GM12878 (cell line): ENCODE results near the gene KBTBD8. TPM values are rescaled to one million over a fixed set of nuclear protein-coding genes. Genes with fewer than 3 reads are reported as not detected.

Source experiments
- CEBPZ ChIP-seq: fragments of 150-350 bp; IDR thresholded peaks from 2 replicates; pipeline ENCODE4 v1.6.1; 2016; ENCODE audit warnings: low read depth, low read length
- EED ChIP-seq: sonication (generic); IDR thresholded peaks from 2 replicates; pipeline ENCODE4 v1.6.1; 2016; ENCODE audit warnings: antibody characterized with exemption, low read depth
- HCFC1 ChIP-seq: fragments of 150-350 bp; IDR thresholded peaks from 2 replicates; pipeline ENCODE4 v1.6.1; 2014; ENCODE audit warnings: low read length
- HDGF ChIP-seq: fragments of 450-650 bp; IDR thresholded peaks from 2 replicates; pipeline ENCODE4 v1.6.1; 2016; ENCODE audit warnings: antibody characterized with exemption
- PAX5 ChIP-seq: IDR thresholded peaks from 2 replicates; pipeline ENCODE4 v1.6.1; 2011; ENCODE audit warnings: low read depth, low read length, borderline replicate concordance
- PBX3 ChIP-seq: IDR thresholded peaks from 2 replicates; pipeline ENCODE4 v1.6.1; 2011; ENCODE audit warnings: mild to moderate bottlenecking, low read depth, low read length, moderate library complexity; ENCODE audit not compliant: insufficient replicate concordance
- PML ChIP-seq: IDR thresholded peaks from 2 replicates; pipeline ENCODE4 v1.6.1; 2012; ENCODE audit warnings: low read length, inconsistent platforms
- RAD21 ChIP-seq: IDR thresholded peaks from 2 replicates; pipeline ENCODE4 v1.6.1; 2011; ENCODE audit warnings: mild to moderate bottlenecking, low read depth, low read length, moderate library complexity; ENCODE audit not compliant: insufficient read depth
- SMAD1 ChIP-seq: fragments of 450-650 bp; IDR thresholded peaks from 2 replicates; pipeline ENCODE4 v1.6.1; 2018; ENCODE audit warnings: mild to moderate bottlenecking, low read depth; ENCODE audit not compliant: partially characterized antibody
- STAT3 ChIP-seq: IDR thresholded peaks from 2 replicates; pipeline ENCODE4 v1.6.1; 2011; ENCODE audit warnings: low read depth, low read length, improper control_type of control experiment
- ZBTB11 ChIP-seq: fragments of 450-650 bp; formaldehyde crosslinking; IDR thresholded peaks from 2 replicates; pipeline ENCODE4 v1.5.0; 2022; ENCODE audit warnings: mild to moderate bottlenecking, missing genetic modification characterization
- polyA plus RNA-seq, 11 experiments: library from polyadenylated mRNA; depleted of rRNA in 4 of 11; unstranded in 6 of 11; stranded (reverse) in 5 of 11; fragments of >200 nt; fragmentation: Nextera tagmentation in 4 of 11; fragmentation: Illumina TruSeq in 1 of 11; extraction: Ambion mirVana in 4 of 11; extraction: Trizol in 1 of 11; gene quantifications; 1 replicate in 1 of 11; 2 replicates in 10 of 11; pipeline versions ENCODE4 v1.2.1 to v1.2.3, GENCODE V29; 2011 to 2016; ENCODE audit warnings: inconsistent platforms in 2 of 11, missing spikeins in 2 of 11, low read depth in 1 of 11
- total RNA-seq, 4 experiments: library from RNA; depleted of rRNA in 3 of 4; stranded (reverse); fragments of >200 nt in 3 of 4; fragmentation: Illumina TruSeq in 1 of 4; extraction: Trizol in 1 of 4; gene quantifications; 2 replicates each; pipeline versions ENCODE4 v1.2.1 to v1.2.3, GENCODE V29; 2013 to 2021
- TF ChIP-seq, protein P1 (sequence below): fragments of 450-650 bp; IDR thresholded peaks from 2 replicates; pipeline ENCODE4 v1.6.1; 2017; ENCODE audit warnings: mild to moderate bottlenecking, low read depth, inconsistent platforms; ENCODE audit not compliant: poor library complexity, severe bottlenecking

Gene KBTBD8
- total and polyA plus RNA-seq, 10 of the 15 experiments (the other 5 are each of a cell fraction or from before 2014, with no cell fraction given) = 8.5 to 44.4 (median 19.3) TPM

DNA sequence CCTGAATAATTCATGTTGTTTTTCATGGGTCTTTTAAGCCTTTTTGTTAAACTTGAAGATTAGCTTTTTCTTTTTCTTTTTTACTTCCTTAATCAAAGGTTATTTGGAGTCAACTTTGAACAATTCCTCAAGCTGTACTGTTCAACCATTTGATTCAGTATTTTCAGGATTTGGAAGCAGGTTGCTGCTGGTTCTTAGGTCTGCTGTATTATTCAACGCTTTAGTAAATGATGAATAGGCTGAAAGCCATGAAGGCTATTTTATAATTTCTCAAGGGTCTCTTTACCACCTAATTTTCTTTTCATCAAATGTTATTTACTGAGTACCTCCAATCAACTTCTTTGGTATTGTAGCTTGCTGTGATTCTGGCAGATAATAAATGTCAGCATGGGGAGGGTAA lies 45.8 kb upstream of the KBTBD8 start (continued):
- TF ChIP-seq STAT3 (no peak), PML (no peak), ZBTB11 (CRISPR knock-in tag) (no peak), RAD21 (no peak), HDGF (no peak), CEBPZ (no peak), HCFC1 (no peak), SMAD1 (no peak), EED (no peak), PAX5 (no peak), PBX3 (no peak)
- TF ChIP-seq, protein P1, sequence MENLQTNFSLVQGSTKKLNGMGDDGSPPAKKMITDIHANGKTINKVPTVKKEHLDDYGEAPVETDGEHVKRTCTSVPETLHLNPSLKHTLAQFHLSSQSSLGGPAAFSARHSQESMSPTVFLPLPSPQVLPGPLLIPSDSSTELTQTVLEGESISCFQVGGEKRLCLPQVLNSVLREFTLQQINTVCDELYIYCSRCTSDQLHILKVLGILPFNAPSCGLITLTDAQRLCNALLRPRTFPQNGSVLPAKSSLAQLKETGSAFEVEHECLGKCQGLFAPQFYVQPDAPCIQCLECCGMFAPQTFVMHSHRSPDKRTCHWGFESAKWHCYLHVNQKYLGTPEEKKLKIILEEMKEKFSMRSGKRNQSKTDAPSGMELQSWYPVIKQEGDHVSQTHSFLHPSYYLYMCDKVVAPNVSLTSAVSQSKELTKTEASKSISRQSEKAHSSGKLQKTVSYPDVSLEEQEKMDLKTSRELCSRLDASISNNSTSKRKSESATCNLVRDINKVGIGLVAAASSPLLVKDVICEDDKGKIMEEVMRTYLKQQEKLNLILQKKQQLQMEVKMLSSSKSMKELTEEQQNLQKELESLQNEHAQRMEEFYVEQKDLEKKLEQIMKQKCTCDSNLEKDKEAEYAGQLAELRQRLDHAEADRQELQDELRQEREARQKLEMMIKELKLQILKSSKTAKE = no peak
